DND-41 (cell line): ENCODE data around the gene ELAVL1.

Source experiments
- ATAC-seq: fragments of 200-7000 bp; cut with Tn5 transposase; 3 replicates; pipeline ENCODE4 v1.9.1; 2021; ENCODE audit warnings: low read depth; ENCODE audit not compliant: insufficient read depth
- DNase-seq: peaks from one replicate; pipeline ENCODE4 v3.0.0-alpha.2; 2020
- H2AFZ ChIP-seq: 2 replicates; pipeline ENCODE4 v1.6.0; 2012; ENCODE audit warnings: low read depth, low read length
- H3K27ac ChIP-seq: 2 replicates; pipeline ENCODE4 v1.5.1; 2012; ENCODE audit warnings: low read length, inconsistent platforms
- H3K27me3 ChIP-seq: fragments of 200-600 bp; sonication (generic); 2 replicates; pipeline ENCODE4 v1.6.0; 2012; ENCODE audit warnings: low read length, mild to moderate bottlenecking, inconsistent platforms; ENCODE audit not compliant: insufficient read depth, poor library complexity
- H3K36me3 ChIP-seq: 2 replicates; pipeline ENCODE4 v1.5.1; 2012; ENCODE audit warnings: low read length, inconsistent platforms; ENCODE audit not compliant: insufficient read depth
- H3K4me1 ChIP-seq: 2 replicates; pipeline ENCODE4 v1.5.1; 2012; ENCODE audit warnings: mild to moderate bottlenecking, low read length; ENCODE audit not compliant: insufficient read depth
- H3K4me2 ChIP-seq: 2 replicates; pipeline ENCODE4 v1.6.0; 2012; ENCODE audit warnings: mild to moderate bottlenecking, moderate library complexity, low read length, inconsistent platforms; ENCODE audit not compliant: insufficient read depth
- H3K4me3 ChIP-seq, 2 experiments: fragments of 200-600 bp in 1 of 2; shearing (Covaris generic) in 1 of 2; 2 replicates each; pipeline ENCODE4 v1.5.1; 2012 to 2016; ENCODE audit warnings: inconsistent platforms in 2 of 2, low read length in 2 of 2, mild to moderate bottlenecking in 2 of 2, low read depth in 1 of 2, moderate library complexity in 1 of 2
- H3K79me2 ChIP-seq: 2 replicates; pipeline ENCODE4 v1.6.0; 2012; ENCODE audit warnings: low read length, inconsistent platforms; ENCODE audit not compliant: insufficient read depth
- H3K9ac ChIP-seq: 2 replicates; pipeline ENCODE4 v1.6.0; 2012; ENCODE audit warnings: low read depth, mild to moderate bottlenecking, inconsistent platforms, low read length, moderate library complexity
- H3K9me3 ChIP-seq: 2 replicates; pipeline ENCODE4 v1.5.1; 2012; ENCODE audit warnings: low read length, moderate library complexity, mild to moderate bottlenecking, inconsistent platforms; ENCODE audit not compliant: insufficient read depth, severe bottlenecking
- H4K20me1 ChIP-seq: 2 replicates; pipeline ENCODE4 v1.6.0; 2012; ENCODE audit warnings: low read length; ENCODE audit not compliant: insufficient read depth
- CTCF ChIP-seq: IDR thresholded peaks from 2 replicates; pipeline ENCODE4 v1.5.1; 2012; ENCODE audit warnings: borderline replicate concordance, low read length, moderate library complexity, mild to moderate bottlenecking; ENCODE audit not compliant: poor library complexity, severe bottlenecking; ENCODE audit errors: extremely low read depth
- EZH2 ChIP-seq: IDR thresholded peaks from 3 replicates; pipeline ENCODE4 v1.6.1; 2012; ENCODE audit warnings: borderline replicate concordance, low read depth, mild to moderate bottlenecking, moderate library complexity, low read length, inconsistent platforms; ENCODE audit not compliant: severe bottlenecking

Gene ELAVL1

GRCh38 chr19:7968008-7968795 is 37.2 kb downstream of the ELAVL1 start:
- no peaks in the 10 kb centered on the region for H3K4me1 ChIP-seq
- H3K9me3 ChIP-seq = no peaks in the 10 kb centered on the region
- no peak overlapping the region for H3K27ac ChIP-seq
- DNase-seq (no peak), ATAC-seq (no peak)
- H3K4me3 ChIP-seq = no peak overlapping the region
- H3K79me2 ChIP-seq = peaks cover 11% of the 10 kb centered on the region; the same call in 1 of the 2 replicates
- H3K9ac ChIP-seq = no peak overlapping the region
- H4K20me1 ChIP-seq = peaks cover 40% of the 10 kb centered on the region
- TF ChIP-seq CTCF (no peak), EZH2 (no peak)
- H2AFZ ChIP-seq = no peak overlapping the region
- no peak overlapping the region for H3K4me2 ChIP-seq
- H3K36me3 ChIP-seq = peaks cover 92% of the 10 kb centered on the region
- H3K27me3 ChIP-seq = no peaks in the 10 kb centered on the region

GRCh38 chr19:7965921-7966665 is 39.3 kb downstream of the ELAVL1 start:
- H3K36me3 ChIP-seq = peaks cover 93% of the 10 kb centered on the region
- H3K27me3 ChIP-seq = no peaks in the 10 kb centered on the region
- no peak overlapping the region for H3K4me3 ChIP-seq
- no peak overlapping the region for H3K4me2 ChIP-seq
- H3K9ac ChIP-seq = no peak overlapping the region
- no peaks in the 10 kb centered on the region for H3K4me1 ChIP-seq
- H3K27ac ChIP-seq = no peak overlapping the region
- 0 out of 2 replicates have a peak, but pooled peaks cover 8% of the 10 kb centered on the region for H3K79me2 ChIP-seq
- peaks cover 31% of the 10 kb centered on the region for H4K20me1 ChIP-seq
- ATAC-seq (no peak), DNase-seq (no peak)
- H2AFZ ChIP-seq = no peak overlapping the region
- TF ChIP-seq EZH2 = no peak
- no peak for TF ChIP-seq CTCF
- no peaks in the 10 kb centered on the region for H3K9me3 ChIP-seq

GRCh38 chr19:7965259-7965841 is 40.1 kb downstream of the ELAVL1 start:
- no peak for DNase-seq
- no peaks in the 10 kb centered on the region for H3K4me1 ChIP-seq
- no peaks in the 10 kb centered on the region for H3K9me3 ChIP-seq
- no peak overlapping the region for H3K4me3 ChIP-seq
- ATAC-seq = no peak
- H3K27ac ChIP-seq = no peak overlapping the region
- H3K27me3 ChIP-seq = no peaks in the 10 kb centered on the region
- H3K4me2 ChIP-seq = no peak overlapping the region
- no peak overlapping the region for H3K9ac ChIP-seq
- peaks cover 28% of the 10 kb centered on the region for H4K20me1 ChIP-seq
- peaks cover 93% of the 10 kb centered on the region for H3K36me3 ChIP-seq
- H3K79me2 ChIP-seq = 0 out of 2 replicates have a peak, but pooled peaks cover 6% of the 10 kb centered on the region
- H2AFZ ChIP-seq = no peak overlapping the region
- TF ChIP-seq EZH2 (no peak), CTCF (no peak)
